HEK293 (cell line): ENCODE results near the gene WDR45B.

ENCODE experiments used
- REST ChIP-seq: fragments of 450-650 bp; formaldehyde crosslinking; IDR thresholded peaks from 2 replicates; pipeline ENCODE4 v1.5.1; 2016; ENCODE audit warnings: missing biosample characterization, missing genetic modification characterization
- YY1 ChIP-seq: fragments of 450-650 bp; formaldehyde crosslinking; IDR thresholded peaks from 2 replicates; pipeline ENCODE4 v1.5.1; 2018; ENCODE audit warnings: missing biosample characterization, missing genetic modification characterization
- ZEB2 ChIP-seq: fragments of 450-650 bp; formaldehyde crosslinking; IDR thresholded peaks from 2 replicates; pipeline ENCODE4 v1.5.1; 2016; ENCODE audit warnings: missing biosample characterization, missing genetic modification characterization
- ZFP41 ChIP-seq: fragments of 450-650 bp; formaldehyde crosslinking; IDR thresholded peaks from 2 replicates; pipeline ENCODE4 v1.5.1; 2016; ENCODE audit warnings: missing biosample characterization, missing genetic modification characterization, borderline replicate concordance
- ZNF140 ChIP-seq: fragments of 450-650 bp; formaldehyde crosslinking; IDR thresholded peaks from 2 replicates; pipeline ENCODE4 v1.5.1; 2016; ENCODE audit warnings: missing biosample characterization, missing genetic modification characterization
- ZNF223 ChIP-seq: fragments of 450-650 bp; formaldehyde crosslinking; IDR thresholded peaks from 2 replicates; pipeline ENCODE4 v1.5.1; 2016; ENCODE audit warnings: missing biosample characterization, missing genetic modification characterization
- ZNF274 ChIP-seq, 2 experiments: fragments of 200-500 bp in 1 of 2; fragments of 450-650 bp in 1 of 2; sonication (Bioruptor generic) in 1 of 2; formaldehyde crosslinking in 1 of 2; IDR thresholded peaks; 2 replicates each; pipeline versions ENCODE4 v1.5.1 to v1.6.1; 2014 to 2016; ENCODE audit warnings: borderline replicate concordance in 1 of 2, inconsistent platforms in 1 of 2, low read length in 1 of 2, missing biosample characterization in 1 of 2, missing genetic modification characterization in 1 of 2
- ZNF354C ChIP-seq: fragments of 450-650 bp; formaldehyde crosslinking; IDR thresholded peaks from 2 replicates; pipeline ENCODE4 v1.5.1; 2016; ENCODE audit warnings: missing biosample characterization, missing genetic modification characterization, low read depth, borderline replicate concordance
- ZNF747 ChIP-seq: fragments of 450-650 bp; formaldehyde crosslinking; IDR thresholded peaks from 2 replicates; pipeline ENCODE4 v1.5.1; 2016; ENCODE audit warnings: missing biosample characterization, missing genetic modification characterization
- ZNF792 ChIP-seq: fragments of 450-650 bp; formaldehyde crosslinking; IDR thresholded peaks from 2 replicates; pipeline ENCODE4 v1.5.1; 2016; ENCODE audit warnings: missing biosample characterization, missing genetic modification characterization
- TF ChIP-seq, protein P1 (sequence below): fragments of 450-650 bp; formaldehyde crosslinking; IDR thresholded peaks from 2 replicates; pipeline ENCODE4 v1.5.1; 2016; ENCODE audit warnings: missing biosample characterization, missing genetic modification characterization

GRCh38 chr17:82582213-82582612 is 66.0 kb downstream of the WDR45B start:
- TF ChIP-seq, protein P1, sequence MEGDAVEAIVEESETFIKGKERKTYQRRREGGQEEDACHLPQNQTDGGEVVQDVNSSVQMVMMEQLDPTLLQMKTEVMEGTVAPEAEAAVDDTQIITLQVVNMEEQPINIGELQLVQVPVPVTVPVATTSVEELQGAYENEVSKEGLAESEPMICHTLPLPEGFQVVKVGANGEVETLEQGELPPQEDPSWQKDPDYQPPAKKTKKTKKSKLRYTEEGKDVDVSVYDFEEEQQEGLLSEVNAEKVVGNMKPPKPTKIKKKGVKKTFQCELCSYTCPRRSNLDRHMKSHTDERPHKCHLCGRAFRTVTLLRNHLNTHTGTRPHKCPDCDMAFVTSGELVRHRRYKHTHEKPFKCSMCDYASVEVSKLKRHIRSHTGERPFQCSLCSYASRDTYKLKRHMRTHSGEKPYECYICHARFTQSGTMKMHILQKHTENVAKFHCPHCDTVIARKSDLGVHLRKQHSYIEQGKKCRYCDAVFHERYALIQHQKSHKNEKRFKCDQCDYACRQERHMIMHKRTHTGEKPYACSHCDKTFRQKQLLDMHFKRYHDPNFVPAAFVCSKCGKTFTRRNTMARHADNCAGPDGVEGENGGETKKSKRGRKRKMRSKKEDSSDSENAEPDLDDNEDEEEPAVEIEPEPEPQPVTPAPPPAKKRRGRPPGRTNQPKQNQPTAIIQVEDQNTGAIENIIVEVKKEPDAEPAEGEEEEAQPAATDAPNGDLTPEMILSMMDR, result no peak
- TF ChIP-seq ZFP41 (tag by site-specific recombination), result no peak
- no peak for TF ChIP-seq ZNF747 (tag by site-specific recombination)
- TF ChIP-seq ZNF354C (tag by site-specific recombination), result no peak
- TF ChIP-seq ZNF274 (IDR thresholded peaks at IDR 0.05; ENCODE audit: low read length), result no peak
- no peak for TF ChIP-seq ZNF274 (tag by site-specific recombination; IDR thresholded peaks at IDR 0.05; ENCODE audit: borderline replicate concordance)
- TF ChIP-seq ZNF792, result no peak
- TF ChIP-seq ZEB2 (tag by site-specific recombination), result no peak
- no peak for TF ChIP-seq ZNF140 (tag by site-specific recombination)
- no peak for TF ChIP-seq REST (tag by site-specific recombination)
- no peak for TF ChIP-seq YY1 (tag by site-specific recombination)
- no peak for TF ChIP-seq ZNF223 (tag by site-specific recombination)
